Activated CD4-positive, alpha-beta T cell treated with anti-CD3 and anti-CD28 coated beads for 4 hours (primary cell): Measurements from ENCODE around the gene MRPL16.
"Not testable (repeated sequence)": the region's sequence is repeated elsewhere in the genome, so short reads cannot be mapped to it uniquely, and the experiment has no call there.

ENCODE experiments used
- DNase-seq, 2 donors: peaks; one replicate each; pipeline ENCODE4 v3.0.0-alpha.2; 2020

MRPL16 gene

GRCh38 chr11:59810911-59811259 is 307 bp upstream of the MRPL16 start:
- no peak for DNase-seq

- no peak for DNase-seq
Measured at GRCh38 chr11:59807047-59807610, 3.4 kb downstream of the MRPL16 start.

GRCh38 chr11:59804061-59804460 is 6.5 kb downstream of the MRPL16 start:
- no peak for DNase-seq

- peak; percentile 35 to 60 for DNase-seq
Measured at GRCh38 chr11:59802639-59803176, 7.9 kb downstream of the MRPL16 start.

- DNase-seq, result no peak
Measured at GRCh38 chr11:59801981-59802638, 8.5 kb downstream of the MRPL16 start.

GRCh38 chr11:59801160-59801706 is 9.3 kb downstream of the MRPL16 start:
- no peak for DNase-seq

- no peak for DNase-seq
Measured at GRCh38 chr11:59800390-59801025, 10.1 kb downstream of the MRPL16 start.

GRCh38 chr11:59794417-59794816 is 16.2 kb downstream of the MRPL16 start:
- DNase-seq, result no peak

GRCh38 chr11:59792507-59792906 is 18.1 kb downstream of the MRPL16 start:
- no peak for DNase-seq

- no peak for DNase-seq
Measured at GRCh38 chr11:59791639-59792038, 18.9 kb downstream of the MRPL16 start.

GRCh38 chr11:59787816-59788215 is 22.8 kb downstream of the MRPL16 start:
- DNase-seq, result no peak

GRCh38 chr11:59787255-59787588 is 23.4 kb downstream of the MRPL16 start:
- DNase-seq, result no peak

GRCh38 chr11:59785818-59786217 is 24.8 kb downstream of the MRPL16 start:
- no peak for DNase-seq

GRCh38 chr11:59784441-59784840 is 26.1 kb downstream of the MRPL16 start:
- DNase-seq, result not testable (repeated sequence)

- no peak for DNase-seq
Measured at GRCh38 chr11:59783632-59784090, 26.9 kb downstream of the MRPL16 start.

- no peak for DNase-seq
Measured at GRCh38 chr11:59782080-59782479, 28.5 kb downstream of the MRPL16 start.

GRCh38 chr11:59779487-59779886 is 31.1 kb downstream of the MRPL16 start:
- DNase-seq, result no peak

- no peak for DNase-seq
Measured at GRCh38 chr11:59778122-59778521, 32.5 kb downstream of the MRPL16 start.

GRCh38 chr11:59777104-59777503 is 33.5 kb downstream of the MRPL16 start:
- DNase-seq, result no peak

GRCh38 chr11:59776210-59777066 is 34.1 kb downstream of the MRPL16 start:
- DNase-seq, result no peak

- DNase-seq, result no peak
Measured at GRCh38 chr11:59773083-59773440, 37.5 kb downstream of the MRPL16 start.

- no peak for DNase-seq
Measured at GRCh38 chr11:59771605-59772004, 39.0 kb downstream of the MRPL16 start.

- DNase-seq, result no peak
Measured at GRCh38 chr11:59770869-59771268, 39.7 kb downstream of the MRPL16 start.
